ENCODE measurements around the gene TLR5. TPM values are rescaled to one million over a fixed set of nuclear protein-coding genes. Genes with fewer than 3 reads are reported as not detected.

TLR5 gene
- total and polyA plus RNA-seq, 2 donors (not counting 1 experiment from before 2014, with no cell fraction given): 0.17 to 0.19 TPM

DNA sequence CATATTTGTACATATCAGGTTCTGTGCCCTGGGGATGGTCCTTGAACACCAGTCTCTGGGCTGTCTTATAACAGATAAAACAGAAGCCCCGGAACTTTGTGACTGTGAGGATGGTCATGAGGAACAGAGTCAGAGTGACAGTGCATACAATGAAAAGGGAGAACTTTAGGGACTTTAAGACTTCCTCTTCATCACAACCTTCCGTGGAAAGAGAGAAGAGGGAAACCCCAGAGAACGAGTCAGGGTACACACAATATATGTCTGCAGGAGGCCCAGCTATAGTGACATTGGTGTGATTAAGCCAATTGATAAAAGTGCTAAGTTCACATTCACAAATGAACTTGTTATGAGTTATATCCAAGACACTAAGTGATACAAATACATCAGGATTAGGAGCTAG lies 32.1 kb downstream of the TLR5 start:
- Histone ChIP-seq H3K79me2 (ENCODE audit: control insufficient read depth, insufficient read depth, low read length) (no peaks in the 10 kb centered on the region), H3K9ac (ENCODE audit: insufficient read depth, low read length) (no peak overlapping the region), H3K4me1 (ENCODE audit: control insufficient read depth, extremely low read depth, insufficient read depth, low read length) (no peaks in the 10 kb centered on the region), H2AFZ (ENCODE audit: low read length) (no peak overlapping the region), H3K36me3 (ENCODE audit: control insufficient read depth, insufficient read depth, low read length) (no peaks in the 10 kb centered on the region), H4K20me1 (ENCODE audit: control insufficient read depth, extremely low read depth, insufficient read depth, low read length) (no peaks in the 10 kb centered on the region), H3K27me3 (ENCODE audit: control insufficient read depth, insufficient read depth, low read length) (peaks cover 12% of the 10 kb centered on the region), H3K9me3 (ENCODE audit: control insufficient read depth, insufficient read depth, low read depth, low read length) (no peaks in the 10 kb centered on the region), H3K27ac (ENCODE audit: insufficient read depth, low read length) (no peak overlapping the region), H3K4me3 (replicated peaks in 1 of 4; ENCODE audit: control extremely low read depth in 1 of 4, insufficient read depth in 1 of 4, low read depth in 3 of 4, low read length in 4 of 4) (no peak overlapping the region), H3K4me2 (ENCODE audit: extremely low read depth, insufficient read depth, low read length) (no peak overlapping the region)
- no peak for TF ChIP-seq EZH2 (IDR thresholded peaks at IDR 0.05; ENCODE audit: low read length, missing control alignments)
- TF ChIP-seq, protein P1, sequence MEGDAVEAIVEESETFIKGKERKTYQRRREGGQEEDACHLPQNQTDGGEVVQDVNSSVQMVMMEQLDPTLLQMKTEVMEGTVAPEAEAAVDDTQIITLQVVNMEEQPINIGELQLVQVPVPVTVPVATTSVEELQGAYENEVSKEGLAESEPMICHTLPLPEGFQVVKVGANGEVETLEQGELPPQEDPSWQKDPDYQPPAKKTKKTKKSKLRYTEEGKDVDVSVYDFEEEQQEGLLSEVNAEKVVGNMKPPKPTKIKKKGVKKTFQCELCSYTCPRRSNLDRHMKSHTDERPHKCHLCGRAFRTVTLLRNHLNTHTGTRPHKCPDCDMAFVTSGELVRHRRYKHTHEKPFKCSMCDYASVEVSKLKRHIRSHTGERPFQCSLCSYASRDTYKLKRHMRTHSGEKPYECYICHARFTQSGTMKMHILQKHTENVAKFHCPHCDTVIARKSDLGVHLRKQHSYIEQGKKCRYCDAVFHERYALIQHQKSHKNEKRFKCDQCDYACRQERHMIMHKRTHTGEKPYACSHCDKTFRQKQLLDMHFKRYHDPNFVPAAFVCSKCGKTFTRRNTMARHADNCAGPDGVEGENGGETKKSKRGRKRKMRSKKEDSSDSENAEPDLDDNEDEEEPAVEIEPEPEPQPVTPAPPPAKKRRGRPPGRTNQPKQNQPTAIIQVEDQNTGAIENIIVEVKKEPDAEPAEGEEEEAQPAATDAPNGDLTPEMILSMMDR (conservative IDR thresholded peaks at IDR 0.05 in 1 of 2, IDR thresholded peaks at IDR 0.05 in 1 of 2; ENCODE audit: low read depth in 1 of 2, low read length in 2 of 2): no peak
- no peak for DNase-seq (ENCODE audit: low read depth in 2 of 2)

DNA sequence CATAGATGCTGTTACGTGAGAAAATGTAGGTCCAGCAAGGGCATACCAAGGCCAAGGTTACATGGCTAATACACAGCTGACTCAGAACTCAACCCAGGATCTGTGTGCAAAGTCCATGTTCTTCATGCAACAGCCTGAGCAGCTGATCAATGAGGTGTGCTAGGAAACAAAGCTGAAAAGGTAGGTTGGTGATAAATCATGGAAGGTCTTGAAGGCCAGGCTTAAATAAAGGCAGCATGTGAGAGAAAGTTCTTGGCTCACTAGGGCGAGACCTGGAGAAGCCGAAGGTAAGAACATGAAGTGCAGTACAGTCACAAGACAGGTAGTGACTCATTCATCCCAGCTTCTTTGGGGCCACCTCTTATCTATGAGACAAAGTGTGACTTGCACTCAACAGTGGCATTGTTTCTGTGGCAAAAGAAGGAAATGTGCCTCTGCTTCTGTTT lies 33.4 kb downstream of the TLR5 start:
- Histone ChIP-seq H3K36me3 (ENCODE audit: control insufficient read depth, insufficient read depth, low read length) (no peaks in the 10 kb centered on the region), H3K27me3 (ENCODE audit: control insufficient read depth, insufficient read depth, low read length) (peaks cover 12% of the 10 kb centered on the region), H3K4me2 (ENCODE audit: extremely low read depth, insufficient read depth, low read length) (no peak overlapping the region), H3K27ac (ENCODE audit: insufficient read depth, low read length) (no peak overlapping the region), H3K79me2 (ENCODE audit: control insufficient read depth, insufficient read depth, low read length) (no peaks in the 10 kb centered on the region), H3K4me1 (ENCODE audit: control insufficient read depth, extremely low read depth, insufficient read depth, low read length) (no peaks in the 10 kb centered on the region), H4K20me1 (ENCODE audit: control insufficient read depth, extremely low read depth, insufficient read depth, low read length) (no peaks in the 10 kb centered on the region), H2AFZ (ENCODE audit: low read length) (no peak overlapping the region), H3K9ac (ENCODE audit: insufficient read depth, low read length) (no peak overlapping the region), H3K9me3 (ENCODE audit: control insufficient read depth, insufficient read depth, low read depth, low read length) (no peaks in the 10 kb centered on the region), H3K4me3 (replicated peaks in 1 of 4; ENCODE audit: control extremely low read depth in 1 of 4, insufficient read depth in 1 of 4, low read depth in 3 of 4, low read length in 4 of 4) (no peak overlapping the region)
- TF ChIP-seq, protein P1 (conservative IDR thresholded peaks at IDR 0.05 in 1 of 2, IDR thresholded peaks at IDR 0.05 in 1 of 2; ENCODE audit: low read depth in 1 of 2, low read length in 2 of 2): no peak
- TF ChIP-seq EZH2 (IDR thresholded peaks at IDR 0.05; ENCODE audit: low read length, missing control alignments): no peak
- DNase-seq (ENCODE audit: low read depth in 2 of 2): no peak

GRCh38 chr1:223106856-223107255 lies 36.2 kb downstream of the TLR5 start:
- Histone ChIP-seq H3K36me3 (ENCODE audit: control insufficient read depth, insufficient read depth, low read length) (no peaks in the 10 kb centered on the region), H3K4me1 (ENCODE audit: control insufficient read depth, extremely low read depth, insufficient read depth, low read length) (no peaks in the 10 kb centered on the region), H3K27ac (ENCODE audit: insufficient read depth, low read length) (no peak overlapping the region), H3K4me2 (ENCODE audit: extremely low read depth, insufficient read depth, low read length) (no peak overlapping the region), H3K27me3 (ENCODE audit: control insufficient read depth, insufficient read depth, low read length) (peaks cover 8% of the 10 kb centered on the region), H3K9ac (ENCODE audit: insufficient read depth, low read length) (no peak overlapping the region), H3K9me3 (ENCODE audit: control insufficient read depth, insufficient read depth, low read depth, low read length) (no peaks in the 10 kb centered on the region), H4K20me1 (ENCODE audit: control insufficient read depth, extremely low read depth, insufficient read depth, low read length) (no peaks in the 10 kb centered on the region), H2AFZ (ENCODE audit: low read length) (no peak overlapping the region), H3K4me3 (replicated peaks in 1 of 4; ENCODE audit: control extremely low read depth in 1 of 4, insufficient read depth in 1 of 4, low read depth in 3 of 4, low read length in 4 of 4) (no peak overlapping the region), H3K79me2 (ENCODE audit: control insufficient read depth, insufficient read depth, low read length) (no peaks in the 10 kb centered on the region)
- no peak for TF ChIP-seq EZH2 (IDR thresholded peaks at IDR 0.05; ENCODE audit: low read length, missing control alignments)
- TF ChIP-seq, protein P1 (conservative IDR thresholded peaks at IDR 0.05 in 1 of 2, IDR thresholded peaks at IDR 0.05 in 1 of 2; ENCODE audit: low read depth in 1 of 2, low read length in 2 of 2): no peak
- peak in 1 of 2 donors; percentile 26 for DNase-seq (ENCODE audit: low read depth in 2 of 2)
